HTERT RPE-1 (cell line): ENCODE data around the gene TMEM94.
"Not testable (repeated sequence)": the region's sequence is repeated elsewhere in the genome, so short reads cannot be mapped to it uniquely, and the experiment has no call there.

ENCODE experiments used
- in situ Hi-C: fragments of 300-500 bp; cut with MboI; formaldehyde crosslinking; loops from 4 replicates; pipeline ENCODE4 v1.14.3; 2020; ENCODE audit warnings: low sequenced_read_pairs

TMEM94 gene

DNA sequence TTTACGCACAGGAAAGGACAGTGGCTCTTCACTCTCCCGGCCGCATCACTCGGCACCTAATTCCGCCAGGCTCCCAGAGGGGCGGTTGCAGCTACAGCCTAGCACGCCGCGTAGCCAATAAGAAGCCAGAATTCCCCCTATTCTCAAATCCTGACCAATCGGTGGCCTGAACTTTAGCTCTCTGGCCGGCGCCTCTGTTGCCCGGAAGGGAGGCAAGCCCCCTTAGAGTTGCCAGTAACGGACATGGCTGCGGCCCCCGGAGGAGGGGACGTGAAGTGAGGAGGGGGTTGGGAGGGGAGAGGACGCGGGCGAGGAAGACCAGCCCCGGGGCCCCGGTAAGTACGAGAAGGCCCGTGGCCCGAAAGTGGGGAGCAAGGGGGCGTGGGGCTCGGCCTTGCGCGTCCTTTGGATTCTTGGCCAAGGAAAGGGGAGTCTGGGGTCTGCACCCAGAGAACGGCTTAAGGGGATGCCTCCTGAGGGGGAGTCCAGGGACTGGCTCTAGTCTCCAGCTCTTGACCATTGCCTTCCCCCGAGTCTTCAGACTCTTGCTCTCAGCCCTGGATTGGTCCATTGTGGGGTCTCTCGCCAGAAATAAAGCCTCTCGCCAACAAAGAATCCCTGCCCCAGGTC lies at the start of gene TMEM94:
Gene TMEM94 (plus strand): TSS at position 219 of the 630 bp plus-strand sequence. CDS start 15,271 bp downstream, outside the sequence.
- in situ Hi-C loops: no loop called here

DNA sequence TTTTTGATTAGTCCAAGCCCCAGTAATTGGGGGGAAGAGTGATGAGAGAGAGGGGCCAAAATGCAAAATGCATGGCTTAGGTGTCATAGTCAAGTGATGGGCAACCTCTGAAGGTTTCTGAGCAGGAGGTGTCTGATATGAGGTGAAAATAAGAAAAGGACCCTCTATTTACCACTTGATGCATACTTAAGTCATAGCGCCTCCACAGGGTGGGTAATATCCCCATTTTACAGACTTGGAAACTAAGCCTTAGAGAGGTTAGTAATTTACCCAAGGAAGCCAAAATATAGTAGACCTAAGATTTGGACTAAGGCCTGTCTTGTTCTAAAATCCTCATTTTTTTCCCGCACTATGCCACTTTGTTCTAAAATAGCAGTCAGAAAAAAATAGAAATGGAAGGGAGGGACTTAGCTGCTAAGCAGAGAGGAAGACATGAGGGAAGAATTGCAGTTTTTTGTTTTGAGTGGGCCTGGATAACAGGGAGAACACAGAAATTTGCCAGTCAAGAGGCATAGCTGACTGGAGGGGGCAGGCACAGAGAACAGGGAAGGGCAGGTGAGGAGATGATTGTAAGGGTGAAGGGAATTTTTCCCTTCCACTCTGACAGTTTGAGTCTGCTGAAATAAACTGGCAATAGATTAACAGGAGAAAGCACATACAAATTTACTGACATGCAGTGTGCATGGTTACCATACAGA lies 48.6 kb upstream of the TMEM94 start:
- in situ Hi-C loops: no loop called here

DNA sequence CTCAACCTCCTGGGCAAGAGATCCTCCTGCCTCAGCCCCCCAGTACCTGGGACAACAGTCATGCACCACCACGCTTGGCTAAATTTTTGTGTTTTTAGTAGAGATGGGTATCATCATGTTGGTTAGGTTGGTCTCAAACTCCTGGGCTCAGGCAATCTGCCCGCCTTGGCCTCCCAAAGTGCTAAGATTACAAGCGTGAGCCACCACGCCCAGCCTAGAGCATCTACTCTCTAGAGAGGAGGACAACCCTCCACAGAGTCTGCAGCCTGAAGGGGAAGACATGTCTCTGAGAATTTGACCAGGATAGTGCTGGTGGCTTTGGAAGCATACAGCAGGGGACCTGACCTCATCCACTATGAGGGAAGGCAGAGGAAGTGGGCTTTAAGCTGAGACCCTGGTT lies 46.3 kb upstream of the TMEM94 start:
- in situ Hi-C loops: no loop called here

GRCh38 chr17:75411328-75412067 lies 44.9 kb upstream of the TMEM94 start:
- in situ Hi-C loops: no loop called here

DNA sequence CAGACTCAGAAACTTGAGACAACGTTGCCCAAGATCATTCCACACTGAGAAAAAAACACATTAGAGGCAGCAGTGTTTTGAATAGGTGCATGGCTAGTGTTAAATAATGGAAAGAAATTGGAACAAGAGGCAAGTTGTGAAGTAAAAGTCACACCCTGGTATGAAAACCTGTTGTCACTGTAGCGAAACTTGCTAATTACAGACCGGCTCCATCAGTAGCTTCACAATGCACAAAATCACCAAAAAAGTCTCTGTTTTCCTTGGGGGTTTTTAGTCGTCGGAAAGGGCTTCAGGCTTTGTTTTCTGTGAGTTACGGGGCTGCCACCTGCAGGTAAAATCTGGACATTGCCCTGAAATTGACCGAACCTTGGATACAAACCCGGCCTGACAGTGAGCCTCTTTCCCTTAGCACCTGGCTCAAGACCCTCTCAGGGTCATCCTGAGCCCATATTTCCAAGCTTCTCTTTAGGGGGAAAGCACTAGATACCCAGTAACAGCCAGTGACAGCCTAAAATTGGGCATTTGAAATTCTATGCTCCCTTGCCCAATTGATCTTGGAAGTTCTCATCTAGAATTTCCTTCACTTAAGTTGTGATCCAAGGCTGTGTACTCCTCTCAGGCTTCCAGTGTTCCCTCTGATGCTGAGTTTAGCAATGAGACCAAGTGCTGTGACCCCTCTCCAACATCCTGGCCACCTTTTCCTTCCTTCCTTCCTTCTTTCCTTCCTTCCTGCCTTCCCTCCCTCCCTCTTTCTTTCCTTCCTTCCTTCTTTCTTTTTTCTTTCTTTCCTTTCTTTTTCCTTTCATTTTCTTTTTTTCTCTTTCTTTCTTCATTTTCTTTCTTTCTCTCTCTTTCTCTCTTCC lies 43.7 kb upstream of the TMEM94 start:
- in situ Hi-C loops: no loop called here

DNA sequence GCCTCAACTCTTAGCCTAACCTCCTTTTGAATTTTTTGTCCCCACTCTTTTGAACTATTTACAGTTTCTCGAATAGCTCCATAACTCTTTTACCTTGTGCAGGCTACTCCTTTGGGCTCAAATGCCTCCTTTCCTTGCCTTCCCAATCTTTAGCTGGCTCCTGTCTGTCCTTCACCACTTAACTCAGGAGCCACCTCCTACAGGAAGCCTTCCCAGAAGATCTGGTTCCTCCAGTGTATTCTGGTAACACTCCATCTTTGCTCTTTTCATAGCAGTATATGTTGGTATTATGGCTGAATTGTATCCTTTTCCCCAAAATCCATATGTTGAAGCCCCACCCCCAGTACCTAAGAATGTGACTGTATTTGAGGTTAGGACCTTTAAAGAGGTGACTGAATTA lies 41.9 kb upstream of the TMEM94 start:
- in situ Hi-C loops: no loop called here

DNA sequence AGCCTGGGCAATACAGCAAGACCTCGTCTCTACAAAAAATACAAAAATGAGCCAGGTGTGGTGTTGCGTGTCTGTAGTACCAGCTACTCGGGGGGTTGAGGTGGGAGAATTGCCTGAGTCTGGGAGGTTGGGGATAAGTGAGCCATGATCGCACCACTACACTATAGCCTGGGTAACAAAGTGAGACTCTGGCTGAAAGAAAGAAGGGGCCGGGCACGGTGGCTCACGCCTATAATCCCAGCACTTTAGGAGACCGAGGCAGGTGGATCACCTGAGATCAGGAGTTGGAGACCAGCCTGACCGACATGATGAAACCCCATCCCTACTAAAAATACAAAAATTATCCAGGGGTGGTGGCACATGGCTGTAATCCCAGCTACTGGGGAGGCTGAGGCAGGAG lies 40.4 kb upstream of the TMEM94 start:
- in situ Hi-C loops: no loop called here

DNA sequence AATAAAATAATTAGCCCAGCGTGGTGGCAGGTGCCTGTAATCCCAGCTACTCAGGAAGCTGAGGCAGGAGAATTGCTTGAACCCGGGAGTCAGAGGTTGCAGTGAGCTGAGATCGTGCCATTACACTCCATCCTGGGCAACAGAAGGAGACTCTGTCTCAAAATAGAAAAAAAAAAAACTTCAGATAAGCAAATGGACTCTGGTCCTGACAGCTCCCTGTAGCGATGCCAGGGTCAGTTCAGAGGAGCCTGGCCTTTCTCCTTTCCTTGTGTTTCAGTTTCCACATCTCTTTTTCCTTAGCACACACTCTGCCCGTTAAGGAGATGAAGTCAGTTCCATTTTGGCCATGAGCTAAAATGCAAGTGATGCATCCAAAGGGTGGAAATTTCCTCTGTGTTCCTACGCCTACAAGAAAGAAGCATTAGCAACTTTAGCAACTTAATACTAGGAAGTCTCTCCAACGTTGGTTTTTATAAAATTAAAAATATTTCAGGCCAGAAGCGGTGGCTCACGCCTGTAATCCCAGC lies 39.3 kb upstream of the TMEM94 start:
- in situ Hi-C loops: no loop called here

GRCh38 chr17:75418531-75418930 lies 37.9 kb upstream of the TMEM94 start:
- in situ Hi-C loops: no loop called here

DNA sequence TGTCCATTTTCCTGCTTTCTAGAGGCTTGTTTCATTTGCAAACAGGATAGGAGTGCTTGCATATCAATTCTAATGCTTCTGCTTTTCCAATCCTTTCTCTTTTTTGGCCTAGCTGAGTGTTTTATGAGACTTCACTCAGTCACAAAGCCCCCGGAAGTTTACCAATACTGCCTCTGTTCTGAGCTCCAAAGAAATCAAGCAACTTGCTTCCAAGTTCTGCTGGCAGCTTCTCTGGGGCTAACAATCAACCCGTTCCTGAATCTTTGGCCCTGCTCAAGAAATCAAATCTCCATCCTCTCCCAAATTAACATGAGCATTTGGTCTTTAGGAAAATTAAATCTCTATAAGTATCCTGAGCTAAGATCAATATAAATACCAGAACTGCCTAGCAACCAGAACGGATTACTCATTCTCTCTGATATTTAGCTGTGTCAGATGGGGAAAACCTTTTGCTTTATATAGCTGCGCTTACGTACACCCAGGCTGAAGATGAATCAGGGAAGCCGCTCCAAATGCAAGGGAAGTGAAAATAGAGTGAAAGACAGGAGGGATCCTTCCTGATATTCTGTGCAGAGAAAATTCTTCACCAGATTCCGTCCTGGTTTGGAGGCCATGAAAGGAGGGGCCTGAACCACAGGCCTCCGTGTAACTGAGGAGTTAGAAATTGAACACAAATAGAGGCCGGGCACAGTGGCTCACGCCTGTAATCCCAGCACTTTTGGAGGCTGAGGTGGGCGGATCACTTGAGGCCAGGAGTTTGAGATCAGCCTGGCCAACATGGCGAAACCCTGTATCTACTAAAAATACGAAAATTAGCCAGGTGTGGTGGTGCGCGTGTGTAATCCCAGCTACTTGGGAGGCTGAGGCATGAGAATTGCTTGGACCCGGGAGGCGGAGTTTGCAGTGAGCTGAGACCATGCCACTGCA lies 27.6 kb upstream of the TMEM94 start:
- in situ Hi-C loops: no loop called here

DNA sequence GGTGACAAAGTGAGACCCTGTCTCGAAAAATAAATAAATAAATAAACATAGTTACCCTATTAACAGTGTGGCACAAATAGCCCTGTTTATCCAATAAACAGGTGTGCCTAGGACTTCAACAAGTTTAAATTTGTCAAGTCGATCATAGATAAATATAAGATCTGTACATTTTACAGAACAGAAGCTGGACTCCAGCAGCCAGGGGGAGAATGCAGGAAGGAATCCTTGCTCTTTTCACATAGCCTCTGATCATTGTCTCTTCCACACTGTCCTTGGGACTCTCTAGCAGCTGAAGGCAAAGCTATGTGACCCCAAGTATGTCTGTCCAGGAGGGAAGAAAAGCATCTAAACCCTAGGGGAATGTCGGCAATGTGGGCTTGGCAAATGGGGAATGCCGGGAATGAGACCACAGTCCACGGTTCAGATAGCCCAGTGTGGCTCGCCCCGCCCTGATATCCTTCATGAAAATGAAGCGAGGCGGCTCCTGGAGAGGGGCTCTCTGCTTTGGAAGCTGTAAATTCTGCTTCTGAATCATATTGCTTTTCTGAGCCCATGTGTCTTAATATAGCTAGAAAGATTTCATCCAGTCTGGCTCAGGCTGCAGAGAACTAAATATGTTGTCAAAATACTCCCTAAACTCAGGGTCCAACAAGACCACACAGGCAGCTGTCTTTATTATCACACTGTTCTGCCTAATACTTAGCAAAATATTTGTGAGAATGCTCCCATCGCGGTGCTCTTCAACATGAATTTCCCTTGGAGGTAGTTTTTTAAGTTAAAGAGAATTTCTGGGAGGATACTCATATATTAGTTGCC lies 26.1 kb upstream of the TMEM94 start:
- in situ Hi-C loops: no loop called here

- in situ Hi-C loops: no loop called here
Measured at GRCh38 chr17:75433218-75433783, 23.1 kb upstream of the TMEM94 start.

- in situ Hi-C loops: not testable (repeated sequence)
Measured at GRCh38 chr17:75434433-75434832, 22.0 kb upstream of the TMEM94 start.

DNA sequence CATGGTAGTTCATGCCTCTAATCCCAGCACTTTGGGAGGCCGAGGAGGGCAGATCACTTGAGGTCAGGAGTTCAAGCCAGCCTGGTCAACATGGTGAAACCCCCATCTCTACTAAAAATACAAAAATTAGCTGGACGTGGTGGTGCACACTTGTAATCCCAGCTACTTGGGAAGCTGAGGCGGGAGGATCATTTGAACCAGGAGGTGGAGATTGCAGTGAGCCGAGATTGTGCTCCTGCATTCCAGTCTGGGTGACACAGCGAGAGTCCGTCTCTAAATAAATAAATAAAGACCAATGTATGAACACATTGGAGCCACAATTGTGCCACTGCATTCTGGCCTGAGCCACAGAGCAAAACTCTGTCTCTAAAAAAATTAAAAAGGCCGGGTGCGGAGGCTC lies 19.0 kb upstream of the TMEM94 start:
- in situ Hi-C loops: not testable (repeated sequence)

- in situ Hi-C loops: no loop called here
Measured at GRCh38 chr17:75439287-75439686, 17.1 kb upstream of the TMEM94 start.

DNA sequence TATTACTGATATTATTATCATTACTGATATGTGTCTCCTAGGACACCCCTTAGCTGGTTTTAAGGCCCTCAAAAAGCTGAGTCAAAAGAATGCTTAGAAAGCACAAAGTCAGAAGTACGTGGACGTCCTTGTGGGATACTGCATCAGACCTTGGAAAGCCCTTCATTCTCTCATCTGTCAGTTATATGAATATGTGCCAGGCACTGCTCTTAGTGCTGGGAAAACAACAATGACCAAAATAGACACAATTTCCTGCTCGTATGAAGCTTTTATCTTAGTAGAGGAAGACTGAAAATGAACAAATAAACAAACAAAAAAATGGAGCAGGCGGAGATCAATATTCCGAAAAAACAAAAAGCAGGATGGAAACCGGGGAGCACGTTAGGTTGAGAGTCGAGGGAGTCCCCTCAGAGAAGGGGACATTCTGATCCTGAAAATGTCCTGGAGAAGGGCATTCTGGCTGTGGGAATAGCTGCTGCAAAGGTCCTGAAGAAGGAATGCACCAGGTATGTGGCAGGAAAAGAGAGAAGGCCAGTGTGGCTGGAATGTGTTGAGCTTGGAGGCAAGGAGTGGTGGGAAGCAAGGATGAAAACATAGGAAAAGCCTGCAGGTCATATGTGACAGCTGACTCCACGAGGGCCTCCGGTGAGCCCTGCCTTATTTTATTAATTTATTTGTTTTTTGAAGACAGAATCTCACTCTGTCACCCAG lies 15.5 kb upstream of the TMEM94 start:
- in situ Hi-C loops: no loop called here

GRCh38 chr17:75442168-75443103 lies 14.0 kb upstream of the TMEM94 start:
- in situ Hi-C loops: no loop called here
